SK-N-SH (cell line): ENCODE results near the gene MGME1. TPM values are rescaled to one million over a fixed set of nuclear protein-coding genes. Genes with fewer than 3 reads are reported as not detected.
A peak's percentile ranks its signal among the peaks of the same experiment; 100 is the strongest.

Experiments
- CTCF ChIA-PET: fragments of 300-600, 350-600 bp; formaldehyde crosslinking; extraction: SDS; loops from one replicate; lab custom pipeline; 2021; lab: Yijun Ruan, JAX
- POLR2A ChIA-PET: fragments of 350-600 bp; sonication (Branson Sonifier 250); formaldehyde crosslinking; extraction: SDS; loops from one replicate; lab custom pipeline; 2020; ENCODE audit warnings: antibody characterized with exemption, inconsistent platforms; lab: Yijun Ruan, JAX
- DNase-seq: peaks from one replicate; pipeline ENCODE4 v3.0.0; 2012
- H2AFZ ChIP-seq: fragments of 200-600 bp; sonication (generic); 2 replicates; pipeline ENCODE4 v1.8.1; 2016; ENCODE audit warnings: antibody characterized with exemption, mild to moderate bottlenecking, low read depth
- H3F3A ChIP-seq: fragments of 200-600 bp; sonication (generic); replicated peaks from 2 replicates; pipeline ENCODE3; 2016; ENCODE audit warnings: antibody characterized with exemption, mild to moderate bottlenecking; ENCODE audit not compliant: insufficient read depth
- H3K27ac ChIP-seq, 2 experiments: fragments of 200-500 bp in 1 of 2; fragments of 200-600 bp in 1 of 2; sonication (Bioruptor generic) in 1 of 2; sonication (generic), shearing (Covaris generic) in 1 of 2; 2 replicates each; pipeline versions ENCODE4 v1.5.1 to v1.6.1; 2014 to 2016; ENCODE audit warnings: low read depth in 2 of 2, inconsistent platforms in 1 of 2, low read length in 1 of 2, mild to moderate bottlenecking in 1 of 2, mixed read lengths in 1 of 2
- H3K27me3 ChIP-seq: fragments of 200-600 bp; sonication (generic), shearing (Covaris generic); 2 replicates; pipeline ENCODE4 v1.6.1; 2016; ENCODE audit warnings: mixed run types; ENCODE audit not compliant: insufficient read depth
- H3K36me3 ChIP-seq, 2 experiments: fragments of 200-500 bp in 1 of 2; fragments of 200-600 bp in 1 of 2; sonication (Bioruptor generic) in 1 of 2; sonication (generic) in 1 of 2; replicated peaks in 1 of 2; 2 replicates each; pipeline versions ENCODE3 to v1.5.1; 2014 to 2016; ENCODE audit warnings: low read length in 1 of 2, mild to moderate bottlenecking in 1 of 2; ENCODE audit not compliant: insufficient read depth in 2 of 2, control insufficient read depth in 1 of 2
- H3K4me1 ChIP-seq, 2 experiments: fragments of 200-500 bp in 1 of 2; fragments of 200-600 bp in 1 of 2; sonication (Bioruptor generic) in 1 of 2; sonication (generic), shearing (Covaris generic) in 1 of 2; 2 replicates each; pipeline versions ENCODE4 v1.5.1 to v1.6.1; 2014 to 2016; ENCODE audit warnings: low read depth in 1 of 2, low read length in 1 of 2, mixed run types in 1 of 2; ENCODE audit not compliant: insufficient read depth in 2 of 2, control insufficient read depth in 1 of 2
- H3K4me2 ChIP-seq: fragments of 200-600 bp; sonication (generic), shearing (Covaris generic); 2 replicates; pipeline ENCODE4 v1.6.1; 2017; ENCODE audit warnings: mixed run types
- H3K4me3 ChIP-seq, 2 experiments: fragments of 200-500 bp in 1 of 2; fragments of 200-600 bp in 1 of 2; sonication (Bioruptor generic) in 1 of 2; sonication (generic), shearing (Covaris generic) in 1 of 2; 2 replicates each; pipeline versions ENCODE4 v1.5.1 to v1.8.1; 2014 to 2016; ENCODE audit warnings: low read depth in 2 of 2, inconsistent platforms in 1 of 2, low read length in 1 of 2, mild to moderate bottlenecking in 1 of 2, mixed read lengths in 1 of 2, moderate library complexity in 1 of 2
- H3K79me2 ChIP-seq: fragments of 200-600 bp; sonication (generic); 2 replicates; pipeline ENCODE4 v1.8.1; 2017; ENCODE audit warnings: mild to moderate bottlenecking; ENCODE audit not compliant: insufficient read depth
- H3K9ac ChIP-seq: fragments of 200-600 bp; sonication (generic); 2 replicates; pipeline ENCODE4 v1.6.1; 2017; ENCODE audit warnings: mixed run types
- H3K9me2 ChIP-seq: fragments of 200-600 bp; sonication (generic); 2 replicates; pipeline ENCODE4 v1.6.1; 2017; ENCODE audit warnings: mixed run types
- H3K9me3 ChIP-seq: fragments of 200-600 bp; sonication (generic); 2 replicates; pipeline ENCODE4 v1.6.1; 2017; ENCODE audit warnings: mixed run types, mild to moderate bottlenecking, moderate library complexity
- H4K20me1 ChIP-seq: fragments of 200-600 bp; sonication (generic); 2 replicates; pipeline ENCODE4 v1.6.1; 2017; ENCODE audit warnings: mild to moderate bottlenecking, mixed run types; ENCODE audit not compliant: insufficient read depth
- CTCF ChIP-seq: fragments of 200-600 bp; sonication (generic); IDR thresholded peaks from 2 replicates; pipeline ENCODE4 v1.6.1; 2017; ENCODE audit warnings: antibody characterized with exemption, mild to moderate bottlenecking, moderate library complexity
- ELF1 ChIP-seq: IDR thresholded peaks from 2 replicates; pipeline ENCODE4 v1.4.0; 2012
- FOXJ3 ChIP-seq: sonication (generic); formaldehyde crosslinking; IDR thresholded peaks from 2 replicates; pipeline ENCODE4 v1.5.1; 2020; ENCODE audit warnings: mild to moderate bottlenecking, missing genetic modification reagents
- FOXM1 ChIP-seq: IDR thresholded peaks from 2 replicates; pipeline ENCODE4 v1.4.0; 2012; ENCODE audit warnings: low read depth, mild to moderate bottlenecking
- GABPA ChIP-seq: IDR thresholded peaks from 2 replicates; pipeline ENCODE4 v1.4.0; 2012; ENCODE audit warnings: low read depth, mild to moderate bottlenecking
- MXI1 ChIP-seq: IDR thresholded peaks from 2 replicates; pipeline ENCODE4 v1.6.1; 2012; ENCODE audit warnings: mild to moderate bottlenecking, low read depth, low read length, improper control_type of control experiment
- NFIC ChIP-seq: IDR thresholded peaks from 2 replicates; pipeline ENCODE4 v1.4.0; 2012; ENCODE audit warnings: borderline replicate concordance
- NRF1 ChIP-seq: IDR thresholded peaks from 2 replicates; pipeline ENCODE4 v1.6.1; 2012; ENCODE audit warnings: low read depth, mild to moderate bottlenecking, low read length
- RCOR1 ChIP-seq: fragments of 150-350 bp; IDR thresholded peaks from 2 replicates; pipeline ENCODE4 v1.6.1; 2017; ENCODE audit warnings: antibody characterized with exemption, low read length
- RXRA ChIP-seq: IDR thresholded peaks from 2 replicates; pipeline ENCODE4 v1.4.0; 2012; ENCODE audit warnings: low read depth, mild to moderate bottlenecking, borderline replicate concordance
- TAF1 ChIP-seq: IDR thresholded peaks from 2 replicates; pipeline ENCODE4 v1.6.1; 2012; ENCODE audit warnings: low read depth, mild to moderate bottlenecking, low read length, moderate library complexity, borderline replicate concordance
- TCF12 ChIP-seq: IDR thresholded peaks from 2 replicates; pipeline ENCODE4 v1.4.0; 2012
- WGBS: methylation state at CpG from one replicate; pipeline ENCODE4 v1.1.6; 2017; ENCODE audit warnings: low lambda C conversion rate; 5-methylcytosine and 5-hydroxymethylcytosine counted together
- polyA plus RNA-seq, 3 experiments: library from polyadenylated mRNA; depleted of rRNA; stranded (reverse); fragments of >200 nt; gene quantifications; 2 replicates each; pipeline ENCODE4 v1.2.3, GENCODE V29; 2012

MGME1 gene
- polyA plus RNA-seq, 1 of the 3 experiments (the other 2 are of a cell fraction): 7.9 TPM

GRCh38 chr20:17965042-17965697 lies 3.6 kb upstream of the MGME1 start:
- peak overlapping the region; percentile 73 for H3K4me2 ChIP-seq
- ChIA-PET CTCF (interaction anchor here (2.5 to 3.5 kb wide), 2 partner anchors 26 to 30 kb away, joined by 8 to 16 read pairs; no protein-coding TSS in a partner anchor), POLR2A (no interaction called here)
- H3K27me3 ChIP-seq: no peaks in the 10 kb centered on the region
- TF ChIP-seq FOXJ3 (CRISPR knock-in tag) (no peak), MXI1 (no peak), ELF1 (no peak), CTCF (no peak), RCOR1 (no peak), FOXM1 (no peak), GABPA (no peak)
- H3K27ac ChIP-seq: no peak overlapping the region
- peaks cover 92% of the 10 kb centered on the region for H3K79me2 ChIP-seq
- H3K9ac ChIP-seq: no peak overlapping the region
- peaks cover 2 to 19% of the 10 kb centered on the region in 2 experiments for H3K36me3 ChIP-seq
- no peak overlapping the region for H3K4me3 ChIP-seq
- H3F3A ChIP-seq: peaks cover 9% of the 10 kb centered on the region
- H3K9me3 ChIP-seq: no peaks in the 10 kb centered on the region
- no peak overlapping the region for H2AFZ ChIP-seq
- WGBS: 69% methylated on average over 9 of the region's 9 CpGs
- no peaks in the 10 kb centered on the region for H3K9me2 ChIP-seq
- peaks cover 12 to 16% of the 10 kb centered on the region in 2 experiments; a peak in 3 of 4 replicates for H3K4me1 ChIP-seq
- DNase-seq: no peak
- H4K20me1 ChIP-seq: peaks cover 67% of the 10 kb centered on the region

- H3K79me2 ChIP-seq: peaks cover 92% of the 10 kb centered on the region
- 11% methylated on average over 9 of the region's 9 CpGs for WGBS
- H3K36me3 ChIP-seq: peaks cover 9 to 19% of the 10 kb centered on the region in 2 experiments
- peak overlapping the region; percentile 74 to 99 for H3K4me3 ChIP-seq
- ChIA-PET CTCF (interaction anchor here (0.7 to 3.5 kb wide), 8 partner anchors 8 to 32 kb away, joined by 3 to 16 read pairs (median 6); no protein-coding TSS in a partner anchor), POLR2A (interaction anchor here (1.1 kb wide), 1 partner anchor 622 kb away, joined by 3 read pairs; the partner anchor contains the start of gene DTD1)
- no peaks in the 10 kb centered on the region for H3K9me3 ChIP-seq
- peak; percentile 55 for DNase-seq
- H3K9me2 ChIP-seq: no peaks in the 10 kb centered on the region
- no peak overlapping the region for H2AFZ ChIP-seq
- peaks cover 52% of the 10 kb centered on the region for H4K20me1 ChIP-seq
- TF ChIP-seq FOXM1 (no peak), CTCF (peak; percentile 44; the same call in 1 of the 2 replicates), TCF12 (no peak), NRF1 (no peak), RXRA (no peak), RCOR1 (no peak), NFIC (no peak), TAF1 (no peak)
- no peaks in the 10 kb centered on the region for H3K27me3 ChIP-seq
- peaks cover 23 to 26% of the 10 kb centered on the region in 2 experiments; a peak in 3 of 4 replicates for H3K4me1 ChIP-seq
- peak overlapping the region; percentile 97 for H3K9ac ChIP-seq
- H3K27ac ChIP-seq: peak overlapping the region; percentile 96 to 100
- H3K4me2 ChIP-seq: peak overlapping the region; percentile 73
- H3F3A ChIP-seq: peaks cover 23% of the 10 kb centered on the region
Observed at GRCh38 chr20:17966432-17967310, 2.1 kb upstream of the MGME1 start.
